GM18861 (cell line): ENCODE results near the gene KREMEN2.

ENCODE experiments used
- ATAC-seq: cut with Tn5 transposase; IDR thresholded peaks from one replicate; pipeline ENCODE4 v1.9.1; 2021; ENCODE audit not compliant: unreplicated experiment

Gene KREMEN2

DNA sequence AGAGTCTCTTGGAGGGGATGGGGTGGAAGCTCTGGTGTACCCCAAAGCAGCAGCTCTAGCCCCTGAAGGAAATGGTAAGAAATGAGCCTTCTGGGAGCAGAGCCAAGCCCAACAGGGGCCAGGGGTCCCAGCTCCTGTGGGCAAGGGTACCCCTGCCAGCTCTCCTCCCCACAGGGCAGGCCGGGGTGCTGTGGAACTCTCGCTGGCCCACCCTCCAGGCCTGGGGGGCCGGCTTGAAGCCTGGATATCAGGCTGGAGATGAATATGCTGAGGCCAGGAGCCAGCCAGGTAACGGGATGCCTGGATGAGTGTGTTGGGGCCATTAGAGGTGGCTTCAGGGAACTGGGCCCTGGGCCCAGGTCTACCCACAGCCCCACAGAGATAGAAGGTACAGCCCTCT is 36.5 kb downstream of the KREMEN2 start:
- ATAC-seq = no peak

- no peak for ATAC-seq
These were observed 37.2 kb downstream of the KREMEN2 start for GRCh38 chr16:3001316-3001715.

DNA sequence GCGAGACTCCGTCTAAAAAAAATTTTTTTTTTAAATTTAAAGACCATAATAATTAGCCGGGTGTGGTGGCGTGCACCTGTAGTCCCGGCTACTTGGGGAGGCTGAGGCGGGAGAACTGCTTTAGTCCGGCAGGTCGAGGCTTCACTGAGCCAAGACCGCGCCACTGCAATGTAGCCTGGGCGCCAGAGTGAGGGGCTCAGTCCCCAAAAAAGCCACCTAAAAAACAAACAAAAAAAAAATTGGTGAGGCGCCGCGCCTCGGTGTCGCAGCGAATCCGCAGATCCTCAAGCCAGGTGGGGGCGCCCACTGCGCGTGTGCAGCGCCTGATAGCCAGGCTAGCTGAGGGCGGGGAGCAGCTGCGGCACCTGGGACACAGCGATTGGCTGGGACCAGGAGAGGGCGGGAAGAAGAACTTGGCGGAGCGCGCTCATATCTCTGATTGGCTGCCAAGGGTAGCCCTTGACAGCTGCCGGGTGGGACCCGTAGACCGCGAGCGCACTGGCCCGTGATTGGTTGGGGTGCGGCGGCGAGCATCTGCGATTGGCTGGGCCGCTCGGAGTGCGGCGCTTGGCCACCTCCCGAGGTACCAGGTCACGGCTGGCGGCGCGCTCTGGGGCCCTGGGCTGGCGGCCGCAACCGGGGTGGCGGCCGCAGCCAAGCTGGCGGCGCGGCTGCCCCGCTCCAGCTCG is 39.7 kb downstream of the KREMEN2 start:
- ATAC-seq = peak; percentile 94

GRCh38 chr16:3004319-3004718 is 40.2 kb downstream of the KREMEN2 start:
- peak; percentile 2 for ATAC-seq

DNA sequence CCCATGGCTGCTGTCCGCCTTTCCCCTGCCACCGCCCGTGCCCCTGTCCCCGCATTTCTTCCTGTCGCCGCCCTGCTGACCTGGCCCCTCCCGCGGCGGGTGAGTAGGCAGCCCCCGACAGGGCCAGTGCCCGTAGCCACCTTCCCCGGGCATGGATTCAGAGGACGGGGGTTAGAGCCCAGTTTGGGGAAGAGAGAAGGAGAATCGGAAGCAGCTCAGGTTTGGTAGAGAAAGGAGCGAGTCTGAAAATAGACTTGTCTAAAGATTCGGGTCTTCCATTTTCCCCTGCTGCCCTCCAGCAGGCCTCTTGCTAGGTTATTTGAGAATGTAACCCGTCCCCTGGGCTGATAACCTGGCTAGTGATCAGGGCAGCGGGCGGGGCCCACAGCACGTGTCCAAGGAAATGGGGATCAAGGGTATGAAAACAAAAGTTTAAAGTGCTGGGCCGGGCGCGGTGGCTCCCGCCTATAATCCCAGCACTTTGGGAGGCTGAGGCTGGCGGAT is 40.8 kb downstream of the KREMEN2 start:
- ATAC-seq = no peak

DNA sequence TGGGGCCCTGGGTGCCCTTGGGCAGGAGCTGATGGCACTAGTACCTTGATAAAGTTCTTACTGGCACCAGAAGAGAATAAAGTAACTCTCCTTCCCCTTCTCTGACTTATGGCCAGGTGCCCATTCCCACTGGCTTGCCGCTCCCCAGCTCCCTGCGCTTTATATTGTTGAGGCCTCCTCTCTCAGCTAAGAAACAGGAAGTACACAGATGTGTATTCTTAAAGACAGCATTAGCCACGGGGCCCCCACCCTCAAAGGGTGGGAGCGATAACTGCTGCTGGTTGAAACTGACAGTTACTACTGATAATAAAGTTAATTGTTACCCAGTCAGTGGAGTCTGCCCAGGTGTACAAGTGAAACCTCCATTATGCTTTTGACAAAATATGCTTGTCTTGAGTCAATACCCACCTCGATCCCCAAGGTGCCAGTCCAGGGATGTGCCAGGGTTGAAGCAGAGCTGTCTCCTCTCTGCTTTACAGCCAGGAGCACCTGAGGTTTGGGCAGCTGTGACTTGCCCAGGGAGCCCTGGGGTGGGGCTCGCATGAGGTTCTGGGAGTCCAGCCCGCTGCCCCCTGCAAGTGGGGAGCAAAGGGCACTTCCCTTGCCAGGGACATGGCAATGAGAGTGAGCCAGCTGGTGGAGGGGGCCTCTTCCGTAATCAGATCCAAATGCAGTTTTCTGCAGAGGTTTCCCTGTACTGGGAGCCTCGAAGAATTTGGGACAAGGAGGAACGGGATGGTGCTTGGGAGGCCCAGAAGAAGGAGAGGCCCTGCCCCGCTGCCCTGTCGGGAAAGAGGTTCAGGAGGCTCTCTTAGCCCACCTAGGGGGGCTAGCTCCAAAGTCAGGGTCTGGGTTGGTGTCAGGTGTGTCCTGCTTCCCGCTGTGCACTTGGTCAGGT is 43.2 kb downstream of the KREMEN2 start:
- no peak for ATAC-seq

DNA sequence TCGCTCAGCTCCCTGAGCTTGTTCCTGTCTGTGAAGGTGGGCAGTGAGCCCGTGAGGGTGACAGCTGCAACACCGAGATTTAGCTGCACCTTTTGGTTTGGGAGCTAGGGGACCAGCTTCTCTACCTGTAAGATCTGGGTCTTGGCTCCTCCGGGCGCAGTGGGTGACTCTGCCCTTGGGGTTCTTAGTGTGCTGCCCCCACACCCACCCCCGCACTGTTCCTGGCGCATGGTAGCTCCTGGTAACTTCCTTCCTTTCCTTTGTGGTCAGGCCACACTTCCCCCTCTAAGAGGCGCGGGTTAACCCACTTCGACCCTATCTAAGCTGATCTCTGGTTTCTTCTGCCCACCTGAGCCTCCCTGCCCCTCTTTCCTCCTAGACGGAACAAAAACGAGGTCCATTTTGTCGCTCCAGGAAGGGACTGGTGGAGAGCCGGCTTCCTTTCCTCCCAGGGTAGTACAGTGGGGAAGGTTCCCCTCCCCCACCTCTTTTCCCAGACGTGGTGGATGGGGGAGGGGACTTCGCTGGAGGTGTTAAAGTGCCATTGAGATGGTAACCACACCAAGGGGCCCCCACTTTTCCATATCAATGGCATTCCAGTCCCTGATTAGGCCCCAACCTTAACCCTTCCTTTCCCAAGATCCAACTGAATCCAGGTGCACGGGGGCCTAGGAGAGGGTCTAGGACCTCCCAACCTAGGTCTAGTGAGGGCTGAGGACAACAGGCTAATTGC is 44.0 kb downstream of the KREMEN2 start:
- ATAC-seq = no peak

- ATAC-seq = no peak
These were observed 44.6 kb downstream of the KREMEN2 start for GRCh38 chr16:3008690-3009037.

- ATAC-seq = no peak
These were observed 45.7 kb downstream of the KREMEN2 start for GRCh38 chr16:3009568-3010390.

DNA sequence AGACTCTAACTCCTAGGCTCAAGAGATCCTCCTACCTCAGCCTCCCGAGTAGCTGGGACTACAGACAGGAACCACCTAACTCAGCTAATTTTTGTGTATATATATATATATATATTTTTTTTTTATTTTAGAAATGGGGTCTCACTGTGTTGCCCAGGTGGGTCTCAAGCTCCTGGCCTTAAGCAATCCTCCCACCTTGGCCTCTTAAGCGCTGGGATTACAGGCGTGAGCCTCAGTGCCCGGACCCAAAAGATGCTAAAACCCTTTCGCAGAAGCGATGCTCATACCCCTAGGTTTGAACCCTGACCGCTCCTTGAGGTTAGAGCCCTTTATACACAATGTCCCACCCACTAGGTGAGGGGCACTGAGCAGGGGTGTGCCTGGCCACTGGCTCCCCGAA is 46.4 kb downstream of the KREMEN2 start:
- no peak for ATAC-seq

DNA sequence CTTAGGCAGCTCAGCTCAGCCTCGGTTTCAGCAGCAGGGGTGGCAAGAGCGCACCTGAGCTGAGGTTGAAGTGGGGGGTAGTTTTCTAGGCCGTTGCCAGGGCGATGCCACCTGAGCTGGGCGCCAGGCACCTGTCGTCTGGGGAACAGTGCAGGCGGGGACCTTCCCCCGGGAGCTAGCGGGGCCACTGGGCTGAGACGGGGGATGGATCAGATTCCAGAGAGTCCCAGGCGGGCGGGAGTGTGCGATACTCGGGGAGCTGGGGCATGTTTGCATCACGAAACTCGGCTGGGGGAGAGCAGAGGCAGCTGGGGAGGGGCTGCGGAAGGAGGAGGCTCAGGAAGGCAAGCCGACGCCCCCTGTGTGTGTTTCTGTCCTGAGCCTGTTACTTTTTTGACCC is 48.2 kb downstream of the KREMEN2 start:
- no peak for ATAC-seq

DNA sequence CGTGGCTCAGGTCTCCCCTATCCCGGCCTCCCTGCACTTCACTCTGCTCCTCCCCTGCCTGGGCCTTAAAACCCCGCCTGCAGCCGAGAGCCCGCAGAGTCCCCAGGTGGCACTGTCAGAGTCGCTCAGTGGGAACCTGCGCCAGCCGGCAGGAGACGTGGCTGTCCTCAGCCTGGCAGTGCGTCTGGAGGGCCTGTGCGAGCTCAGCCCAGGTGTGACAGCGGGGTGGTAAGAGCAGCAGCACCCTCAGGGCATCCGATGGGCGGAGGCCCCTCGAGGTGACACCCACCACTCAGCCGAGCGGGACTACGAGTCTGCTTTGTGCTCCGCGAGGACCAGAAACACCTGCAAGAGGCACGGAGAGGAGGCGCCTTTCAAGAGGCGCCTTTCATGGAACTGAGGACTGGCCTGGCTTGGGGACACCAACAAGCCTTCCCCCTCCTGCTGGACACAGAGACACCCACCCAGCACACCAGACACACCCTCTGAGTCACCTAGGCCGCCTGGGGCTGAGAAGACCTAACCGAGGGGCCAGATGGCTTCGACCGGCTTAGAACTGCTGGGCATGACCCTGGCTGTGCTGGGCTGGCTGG is 48.8 kb downstream of the KREMEN2 start, which contains the start of gene CLDN9:
Gene CLDN9, plus strand, starts transcription at position 96 of the 593 bp plus-strand sequence. Its CDS starts 440 bp downstream, at position 536.
- ATAC-seq = no peak

DNA sequence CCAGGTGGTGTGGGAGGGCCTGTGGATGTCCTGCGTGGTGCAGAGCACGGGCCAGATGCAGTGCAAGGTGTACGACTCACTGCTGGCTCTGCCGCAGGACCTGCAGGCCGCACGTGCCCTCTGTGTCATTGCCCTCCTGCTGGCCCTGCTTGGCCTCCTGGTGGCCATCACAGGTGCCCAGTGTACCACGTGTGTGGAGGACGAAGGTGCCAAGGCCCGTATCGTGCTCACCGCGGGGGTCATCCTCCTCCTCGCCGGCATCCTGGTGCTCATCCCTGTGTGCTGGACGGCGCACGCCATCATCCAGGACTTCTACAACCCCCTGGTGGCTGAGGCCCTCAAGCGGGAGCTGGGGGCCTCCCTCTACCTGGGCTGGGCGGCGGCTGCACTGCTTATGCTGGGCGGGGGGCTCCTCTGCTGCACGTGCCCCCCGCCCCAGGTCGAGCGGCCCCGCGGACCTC is 49.4 kb downstream of the KREMEN2 start:
- no peak for ATAC-seq

DNA sequence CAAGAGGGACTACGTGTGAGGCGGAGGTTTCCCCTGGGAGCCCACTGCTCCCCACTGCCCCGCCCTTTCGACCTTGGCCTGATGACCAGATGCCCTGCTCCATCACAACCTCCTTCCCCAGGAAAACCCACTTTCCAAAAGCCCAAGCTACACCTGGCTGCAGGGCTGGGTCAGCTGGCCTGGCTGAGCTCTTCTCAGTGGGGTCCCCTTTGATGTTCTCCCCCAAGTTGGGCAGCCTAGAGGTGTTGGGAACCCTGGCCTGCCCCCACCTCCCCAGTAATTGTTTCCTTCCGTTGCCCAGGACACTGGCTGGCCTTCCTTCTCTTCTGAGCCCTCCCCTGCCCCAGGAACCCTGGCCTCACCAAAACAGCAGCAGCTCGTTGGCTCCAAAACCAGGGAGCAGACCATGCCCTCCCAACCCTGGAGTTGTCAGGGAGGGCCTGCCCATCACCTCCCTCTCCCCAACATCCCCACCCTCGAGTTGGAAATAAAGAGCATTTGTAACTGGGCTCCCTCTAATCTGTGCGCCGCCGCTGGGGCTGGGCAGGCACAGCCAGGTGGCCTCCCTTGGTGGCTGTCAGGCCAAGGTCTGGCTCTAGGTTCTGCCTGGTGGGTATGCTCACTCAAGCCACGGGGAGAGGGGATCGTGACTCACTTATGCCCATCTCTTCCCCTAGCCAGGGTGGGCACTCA is 50.1 kb downstream of the KREMEN2 start:
- ATAC-seq = no peak

GRCh38 chr16:3014971-3015370 is 50.9 kb downstream of the KREMEN2 start:
- no peak for ATAC-seq

DNA sequence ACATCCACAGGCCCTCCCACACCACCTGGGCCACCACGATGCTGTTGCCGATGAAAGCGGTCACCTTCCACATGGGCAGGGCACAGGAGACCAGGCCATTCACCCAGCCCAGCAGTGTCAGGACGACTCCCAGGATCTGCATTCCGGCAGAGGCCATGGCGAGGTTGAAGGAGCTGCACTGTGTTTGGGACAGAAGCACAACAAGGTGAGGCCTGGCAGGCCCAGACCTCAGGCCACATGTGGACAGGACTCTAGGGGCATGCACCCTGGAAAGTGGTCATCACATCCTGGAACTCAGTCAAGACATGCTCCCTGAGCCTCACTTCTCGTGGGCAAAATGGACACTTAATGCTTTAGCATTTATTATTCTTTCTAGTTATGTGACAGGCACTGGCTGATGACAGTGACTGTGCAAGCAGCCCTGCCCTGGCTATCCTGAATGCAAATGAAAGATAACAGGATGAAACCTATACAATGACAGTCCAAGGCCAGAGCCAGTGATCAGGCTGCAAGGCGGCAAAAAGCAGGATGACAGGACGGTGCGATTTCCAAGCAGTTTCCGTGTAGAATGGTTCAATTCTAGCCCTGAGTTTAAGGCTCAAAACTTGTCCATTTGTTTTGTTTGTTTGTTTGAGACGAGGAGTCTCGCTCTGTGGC is 51.9 kb downstream of the KREMEN2 start:
- ATAC-seq = no peak

DNA sequence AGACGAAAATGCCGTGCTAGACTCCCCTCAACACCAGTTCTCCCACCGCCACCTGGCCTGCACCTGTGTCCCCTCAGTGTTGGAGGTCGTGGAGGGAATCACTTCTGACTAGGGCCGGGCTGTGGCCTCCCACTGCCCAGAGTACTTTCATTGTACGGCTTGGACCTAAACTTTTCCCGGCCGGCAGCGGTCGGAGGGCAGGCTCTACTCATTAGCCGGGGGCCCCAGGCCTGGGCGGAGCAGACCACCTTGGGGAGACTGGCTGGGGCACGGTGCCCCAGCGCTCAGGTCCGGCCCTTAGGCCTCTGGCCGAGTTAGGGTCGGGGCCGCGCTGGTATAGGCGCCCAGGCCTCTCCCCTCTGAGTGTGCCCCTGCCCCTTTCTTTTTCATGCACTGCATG is 53.3 kb downstream of the KREMEN2 start:
- no peak for ATAC-seq
